ENCODE results near the gene ETV5. TPM values are rescaled to one million over a fixed set of nuclear protein-coding genes. Genes with fewer than 3 reads are reported as not detected.

ETV5 gene
- polyA plus RNA-seq, 1 of the 3 experiments (the other 2 are of a cell fraction), result 20.9 TPM

DNA sequence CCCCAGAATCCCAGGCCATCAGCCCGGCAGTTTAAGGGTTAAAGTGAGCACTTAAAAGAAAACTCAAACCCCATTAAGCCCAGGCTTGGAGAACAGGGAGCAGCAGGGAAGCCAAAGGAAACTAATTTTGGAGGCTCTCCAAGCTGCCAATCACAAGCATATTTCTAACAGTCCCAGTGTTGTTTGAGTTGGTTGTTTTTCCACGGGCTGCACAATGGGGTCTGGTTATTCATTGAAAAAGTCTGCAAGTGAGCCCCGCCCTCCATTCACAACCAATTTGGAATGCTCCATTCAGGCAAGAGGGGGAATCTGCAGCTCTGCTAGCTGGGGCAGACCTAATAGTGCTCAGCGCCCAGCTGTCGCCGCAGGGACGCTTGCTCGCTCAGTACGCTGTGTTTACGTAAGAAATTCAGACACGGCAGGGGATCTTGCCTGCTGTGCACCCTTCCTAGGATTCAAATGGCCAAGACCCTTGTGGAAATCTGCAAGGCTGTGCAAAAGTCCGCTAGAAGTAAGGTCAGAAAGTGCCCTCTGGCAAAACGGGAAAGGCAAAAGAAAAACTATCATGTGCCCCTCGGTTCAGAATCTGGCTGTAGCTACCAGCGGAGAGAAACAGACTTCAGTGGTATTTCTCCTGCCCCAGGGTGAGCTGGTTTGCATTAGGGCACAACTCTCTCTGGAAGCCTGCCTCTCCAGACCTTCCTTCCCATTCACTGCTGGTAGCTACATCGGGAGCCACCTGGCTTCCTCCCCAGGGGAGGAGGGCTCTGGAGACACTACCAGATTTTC lies 11.0 kb downstream of the ETV5 start (continued):
- TF ChIP-seq, protein P1, sequence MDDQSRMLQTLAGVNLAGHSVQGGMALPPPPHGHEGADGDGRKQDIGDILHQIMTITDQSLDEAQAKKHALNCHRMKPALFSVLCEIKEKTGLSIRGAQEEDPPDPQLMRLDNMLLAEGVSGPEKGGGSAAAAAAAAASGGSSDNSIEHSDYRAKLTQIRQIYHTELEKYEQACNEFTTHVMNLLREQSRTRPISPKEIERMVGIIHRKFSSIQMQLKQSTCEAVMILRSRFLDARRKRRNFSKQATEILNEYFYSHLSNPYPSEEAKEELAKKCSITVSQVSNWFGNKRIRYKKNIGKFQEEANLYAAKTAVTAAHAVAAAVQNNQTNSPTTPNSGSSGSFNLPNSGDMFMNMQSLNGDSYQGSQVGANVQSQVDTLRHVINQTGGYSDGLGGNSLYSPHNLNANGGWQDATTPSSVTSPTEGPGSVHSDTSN (IDR thresholded peaks at IDR 0.05), result peak; percentile 87
- TF ChIP-seq GATA2 (CRISPR knock-in tag; IDR thresholded peaks at IDR 0.05), result no peak
- TF ChIP-seq EP300 (IDR thresholded peaks at IDR 0.05; ENCODE audit: borderline replicate concordance in 1 of 2, low read depth in 1 of 2, low read length in 1 of 2), result peak in 1 of 2 experiments; percentile 8; a peak in 1 of 4 replicates
- TF ChIP-seq, protein P2, sequence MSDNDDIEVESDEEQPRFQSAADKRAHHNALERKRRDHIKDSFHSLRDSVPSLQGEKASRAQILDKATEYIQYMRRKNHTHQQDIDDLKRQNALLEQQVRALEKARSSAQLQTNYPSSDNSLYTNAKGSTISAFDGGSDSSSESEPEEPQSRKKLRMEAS (IDR thresholded peaks at IDR 0.05; ENCODE audit: low read depth), result 0 out of 2 replicates have a peak, but pooled peaks have one; percentile 3
- TF ChIP-seq FOXM1 (IDR thresholded peaks at IDR 0.05; ENCODE audit: low read depth), result no peak
- TF ChIP-seq POLR2AphosphoS5 (IDR thresholded peaks at IDR 0.05; ENCODE audit: low read depth, low read length), result no peak; the same call in 1 of the 2 replicates
- TF ChIP-seq, protein P3, sequence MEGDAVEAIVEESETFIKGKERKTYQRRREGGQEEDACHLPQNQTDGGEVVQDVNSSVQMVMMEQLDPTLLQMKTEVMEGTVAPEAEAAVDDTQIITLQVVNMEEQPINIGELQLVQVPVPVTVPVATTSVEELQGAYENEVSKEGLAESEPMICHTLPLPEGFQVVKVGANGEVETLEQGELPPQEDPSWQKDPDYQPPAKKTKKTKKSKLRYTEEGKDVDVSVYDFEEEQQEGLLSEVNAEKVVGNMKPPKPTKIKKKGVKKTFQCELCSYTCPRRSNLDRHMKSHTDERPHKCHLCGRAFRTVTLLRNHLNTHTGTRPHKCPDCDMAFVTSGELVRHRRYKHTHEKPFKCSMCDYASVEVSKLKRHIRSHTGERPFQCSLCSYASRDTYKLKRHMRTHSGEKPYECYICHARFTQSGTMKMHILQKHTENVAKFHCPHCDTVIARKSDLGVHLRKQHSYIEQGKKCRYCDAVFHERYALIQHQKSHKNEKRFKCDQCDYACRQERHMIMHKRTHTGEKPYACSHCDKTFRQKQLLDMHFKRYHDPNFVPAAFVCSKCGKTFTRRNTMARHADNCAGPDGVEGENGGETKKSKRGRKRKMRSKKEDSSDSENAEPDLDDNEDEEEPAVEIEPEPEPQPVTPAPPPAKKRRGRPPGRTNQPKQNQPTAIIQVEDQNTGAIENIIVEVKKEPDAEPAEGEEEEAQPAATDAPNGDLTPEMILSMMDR (IDR thresholded peaks at IDR 0.05), result no peak
- TF ChIP-seq FOSL2 (IDR thresholded peaks at IDR 0.05; ENCODE audit: borderline replicate concordance, low read depth), result no peak
- no peak for TF ChIP-seq MEF2A (IDR thresholded peaks at IDR 0.05; ENCODE audit: borderline replicate concordance, low read depth)

DNA sequence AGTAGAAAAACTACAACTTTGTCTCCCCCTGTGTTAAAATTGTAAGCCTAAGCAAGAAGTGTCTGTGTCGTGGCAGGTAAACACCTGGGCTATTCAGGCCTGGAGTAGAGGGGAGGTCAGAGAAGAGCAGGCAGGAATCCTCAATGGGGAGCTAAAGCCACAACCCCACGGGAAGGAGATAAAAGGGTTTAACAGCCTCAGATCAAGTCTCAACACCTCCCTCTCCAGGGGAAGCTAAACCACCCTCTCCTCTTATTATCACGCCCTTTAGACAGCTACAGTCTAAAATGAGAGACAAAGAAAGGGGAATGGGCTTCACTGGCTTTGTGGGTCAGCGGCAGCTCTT lies 11.6 kb downstream of the ETV5 start:
- H3K36me3 ChIP-seq (replicated peaks in 1 of 2; ENCODE audit: control insufficient read depth in 1 of 2, insufficient read depth in 2 of 2, low read length in 1 of 2), result peaks cover 19 to 47% of the 10 kb centered on the region in 2 experiments
- H3K4me1 ChIP-seq (ENCODE audit: control insufficient read depth in 1 of 2, insufficient read depth in 2 of 2, low read depth in 1 of 2, low read length in 1 of 2), result peaks cover 35 to 40% of the 10 kb centered on the region in 2 experiments
- no peaks in the 10 kb centered on the region for H3K9me3 ChIP-seq
- ChIA-PET POLR2A (interaction anchor here (0.6 to 2.1 kb wide), 3 partner anchors 11 to 443 kb away, joined by 3 to 16 read pairs (median 3); partner anchors contain the start of gene ETV5), CTCF (interaction anchor here (1.1 to 3.6 kb wide), 4 partner anchors 9 to 442 kb away, joined by 4 to 19 read pairs (median 8); partner anchors contain the start of gene ETV5)
- peak overlapping the region; percentile 84 for H3K4me2 ChIP-seq
- peaks cover 16% of the 10 kb centered on the region for H3F3A ChIP-seq (replicated peaks; ENCODE audit: insufficient read depth)
- no peaks in the 10 kb centered on the region for H3K27me3 ChIP-seq (ENCODE audit: insufficient read depth)
- no peak overlapping the region for H2AFZ ChIP-seq (ENCODE audit: low read depth)
- peak overlapping the region; percentile 57 to 98; a peak in 3 of 4 replicates for H3K27ac ChIP-seq (ENCODE audit: low read depth in 2 of 2, low read length in 1 of 2)
- no peaks in the 10 kb centered on the region for H3K9me2 ChIP-seq
- no peak for DNase-seq
- TF ChIP-seq RAD21 (IDR thresholded peaks at IDR 0.05; ENCODE audit: low read length), result no peak
- TF ChIP-seq, protein P3 (IDR thresholded peaks at IDR 0.05), result no peak
- TF ChIP-seq YY1 (IDR thresholded peaks at IDR 0.05; ENCODE audit: low read depth), result no peak
- no peak for TF ChIP-seq SMC3 (IDR thresholded peaks at IDR 0.05; ENCODE audit: low read depth, low read length)
- no peak for TF ChIP-seq POLR2AphosphoS5 (IDR thresholded peaks at IDR 0.05; ENCODE audit: low read depth, low read length)
- no peak for TF ChIP-seq EZH2phosphoT487 (IDR thresholded peaks at IDR 0.05; ENCODE audit: borderline replicate concordance, low read depth)
- TF ChIP-seq FOXM1 (IDR thresholded peaks at IDR 0.05; ENCODE audit: low read depth), result no peak
- TF ChIP-seq, protein P4, sequence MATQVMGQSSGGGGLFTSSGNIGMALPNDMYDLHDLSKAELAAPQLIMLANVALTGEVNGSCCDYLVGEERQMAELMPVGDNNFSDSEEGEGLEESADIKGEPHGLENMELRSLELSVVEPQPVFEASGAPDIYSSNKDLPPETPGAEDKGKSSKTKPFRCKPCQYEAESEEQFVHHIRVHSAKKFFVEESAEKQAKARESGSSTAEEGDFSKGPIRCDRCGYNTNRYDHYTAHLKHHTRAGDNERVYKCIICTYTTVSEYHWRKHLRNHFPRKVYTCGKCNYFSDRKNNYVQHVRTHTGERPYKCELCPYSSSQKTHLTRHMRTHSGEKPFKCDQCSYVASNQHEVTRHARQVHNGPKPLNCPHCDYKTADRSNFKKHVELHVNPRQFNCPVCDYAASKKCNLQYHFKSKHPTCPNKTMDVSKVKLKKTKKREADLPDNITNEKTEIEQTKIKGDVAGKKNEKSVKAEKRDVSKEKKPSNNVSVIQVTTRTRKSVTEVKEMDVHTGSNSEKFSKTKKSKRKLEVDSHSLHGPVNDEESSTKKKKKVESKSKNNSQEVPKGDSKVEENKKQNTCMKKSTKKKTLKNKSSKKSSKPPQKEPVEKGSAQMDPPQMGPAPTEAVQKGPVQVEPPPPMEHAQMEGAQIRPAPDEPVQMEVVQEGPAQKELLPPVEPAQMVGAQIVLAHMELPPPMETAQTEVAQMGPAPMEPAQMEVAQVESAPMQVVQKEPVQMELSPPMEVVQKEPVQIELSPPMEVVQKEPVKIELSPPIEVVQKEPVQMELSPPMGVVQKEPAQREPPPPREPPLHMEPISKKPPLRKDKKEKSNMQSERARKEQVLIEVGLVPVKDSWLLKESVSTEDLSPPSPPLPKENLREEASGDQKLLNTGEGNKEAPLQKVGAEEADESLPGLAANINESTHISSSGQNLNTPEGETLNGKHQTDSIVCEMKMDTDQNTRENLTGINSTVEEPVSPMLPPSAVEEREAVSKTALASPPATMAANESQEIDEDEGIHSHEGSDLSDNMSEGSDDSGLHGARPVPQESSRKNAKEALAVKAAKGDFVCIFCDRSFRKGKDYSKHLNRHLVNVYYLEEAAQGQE (IDR thresholded peaks at IDR 0.05; ENCODE audit: low read depth, low read length), result no peak
- TF ChIP-seq, protein P5, sequence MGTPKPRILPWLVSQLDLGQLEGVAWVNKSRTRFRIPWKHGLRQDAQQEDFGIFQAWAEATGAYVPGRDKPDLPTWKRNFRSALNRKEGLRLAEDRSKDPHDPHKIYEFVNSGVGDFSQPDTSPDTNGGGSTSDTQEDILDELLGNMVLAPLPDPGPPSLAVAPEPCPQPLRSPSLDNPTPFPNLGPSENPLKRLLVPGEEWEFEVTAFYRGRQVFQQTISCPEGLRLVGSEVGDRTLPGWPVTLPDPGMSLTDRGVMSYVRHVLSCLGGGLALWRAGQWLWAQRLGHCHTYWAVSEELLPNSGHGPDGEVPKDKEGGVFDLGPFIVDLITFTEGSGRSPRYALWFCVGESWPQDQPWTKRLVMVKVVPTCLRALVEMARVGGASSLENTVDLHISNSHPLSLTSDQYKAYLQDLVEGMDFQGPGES (IDR thresholded peaks at IDR 0.05; ENCODE audit: low read depth, low read length), result no peak
- no peak for TF ChIP-seq NRF1 (IDR thresholded peaks at IDR 0.05; ENCODE audit: low read depth, low read length)
- no peak for TF ChIP-seq GATA2 (CRISPR knock-in tag; IDR thresholded peaks at IDR 0.05)
- TF ChIP-seq, protein P2 (IDR thresholded peaks at IDR 0.05; ENCODE audit: low read depth), result no peak
- 0 out of 2 replicates have a peak overlapping the region, but pooled peaks have one; percentile 36 for H3K9ac ChIP-seq
- H4K20me1 ChIP-seq (ENCODE audit: insufficient read depth), result no peaks in the 10 kb centered on the region
- WGBS (ENCODE audit: low lambda C conversion rate), result 52% methylated on average over 4 of the region's 4 CpGs
- peak overlapping the region; percentile 42 to 59; a peak in 2 of 4 replicates for H3K4me3 ChIP-seq (ENCODE audit: low read depth in 2 of 2, low read length in 1 of 2)
- H3K79me2 ChIP-seq (ENCODE audit: insufficient read depth), result peaks cover 13% of the 10 kb centered on the region
